ENCODE data around the gene OBSCN. TPM values are rescaled to one million over a fixed set of nuclear protein-coding genes. Genes with fewer than 3 reads are reported as not detected.

OBSCN gene
- total and polyA plus RNA-seq, 2 of the 4 experiments (the other 2 are of a cell fraction): 4.1 to 9.5 TPM

GRCh38 chr1:228304766-228305395, 97.0 kb downstream of the OBSCN start:
- Histone ChIP-seq H3K14ac (replicated peaks; ENCODE audit: low read depth, low read length) (no peak overlapping the region), H3K9me1 (ENCODE audit: insufficient read depth, low read length) (no peaks in the 10 kb centered on the region)
- POLR2A ChIA-PET (ENCODE audit: unreplicated experiment): no interaction called here

More at GRCh38 chr1:228304766-228305395, 97.0 kb downstream of the OBSCN start:
- H2AK9ac ChIP-seq (replicated peaks; ENCODE audit: low read depth, low read length, poor library complexity): no peak overlapping the region
- no peak overlapping the region for H3K9ac ChIP-seq (ENCODE audit: low read depth, low read length)
- CTCF ChIA-PET: no interaction called here
- no peaks in the 10 kb centered on the region for H3K4me1 ChIP-seq (ENCODE audit: control insufficient read depth, insufficient read depth, low read length)
- H3K4ac ChIP-seq (ENCODE audit: low read depth, low read length): no peak overlapping the region
- H3K79me1 ChIP-seq (ENCODE audit: low read depth in 1 of 2, low read length in 2 of 2): no peaks in the 10 kb centered on the region
- H4K20me1 ChIP-seq (ENCODE audit: insufficient read depth, low read length): no peaks in the 10 kb centered on the region
- ATAC-seq (ENCODE audit: low read depth) (no peak), DNase-seq (no peak)
- H3K27me3 ChIP-seq (ENCODE audit: control insufficient read depth, insufficient read depth, low read length): no peaks in the 10 kb centered on the region
- H4K91ac ChIP-seq (ENCODE audit: insufficient read depth, low read depth, low read length): no peak overlapping the region
- TF ChIP-seq POLR2A (IDR thresholded peaks at IDR 0.05; ENCODE audit: low read depth, low read length): no peak
- no peak for TF ChIP-seq RFX5 (IDR thresholded peaks at IDR 0.05; ENCODE audit: low read depth, low read length)
- no peak for TF ChIP-seq MXI1 (IDR thresholded peaks at IDR 0.05; ENCODE audit: borderline replicate concordance, low read depth, low read length)
- TF ChIP-seq ELK1 (IDR thresholded peaks at IDR 0.05; ENCODE audit: borderline replicate concordance, low read depth, low read length): no peak
- no peak for TF ChIP-seq CHD1 (IDR thresholded peaks at IDR 0.05; ENCODE audit: low read depth, low read length)
- no peak overlapping the region for H3K27ac ChIP-seq (ENCODE audit: insufficient read depth, low read length)
- no peak overlapping the region for H2BK15ac ChIP-seq (ENCODE audit: low read depth, low read length)
- BruUV-seq (replicated peaks): no TSS peak
- H3K4me3 ChIP-seq (ENCODE audit: insufficient read depth, low read depth, low read length): no peak overlapping the region
- peaks cover 17% of the 10 kb centered on the region for H3K9me3 ChIP-seq (ENCODE audit: control insufficient read depth, insufficient read depth, low read length)
- 93% methylated on average over 2 of the region's 6 CpGs; no CpG with 5 or more reads in 1 of the 2 experiments for WGBS, 2 experiments (ENCODE audit: extremely low coverage in 2 of 2, insufficient read length in 1 of 2)
- no peak overlapping the region for H2BK5ac ChIP-seq (ENCODE audit: low read depth, low read length, poor library complexity, severe bottlenecking)
- H3K4me2 ChIP-seq (ENCODE audit: low read depth, low read length): no peak overlapping the region
- no peak overlapping the region for H4K5ac ChIP-seq (ENCODE audit: low read depth, low read length)
- dilution Hi-C loops (cut with HindIII; ENCODE audit: low sequenced_read_pairs, unreplicated experiment) (no loop called here), intact Hi-C loops (cut with micrococcal nuclease) (no loop called here), in situ Hi-C loops (cut with MboI; ENCODE audit: low sequenced_read_pairs) (no loop called here)
- no peak overlapping the region for H2BK120ac ChIP-seq (ENCODE audit: low read depth, low read length)
- no peak overlapping the region for H4K8ac ChIP-seq (ENCODE audit: low read depth in 2 of 2, low read length in 2 of 2)
- no peak overlapping the region for H3K18ac ChIP-seq (ENCODE audit: low read depth, low read length)
- no peak overlapping the region for H2BK20ac ChIP-seq (ENCODE audit: low read depth, low read length)
- H2AK5ac ChIP-seq (ENCODE audit: low read depth, low read length): no peak overlapping the region
- H3K23ac ChIP-seq (ENCODE audit: low read depth, low read length): no peak overlapping the region
- peaks cover 17% of the 10 kb centered on the region; the same call in 1 of the 2 replicates for H3K36me3 ChIP-seq (ENCODE audit: control insufficient read depth, insufficient read depth, low read length)
- H3K56ac ChIP-seq (ENCODE audit: extremely low read depth, insufficient read depth, low read length): no peak overlapping the region
- no peak overlapping the region for H2AFZ ChIP-seq (replicated peaks; ENCODE audit: low read length, poor library complexity)
